Fibroblast of skin of left quadriceps (primary cell): Measurements from ENCODE around the gene COQ5.
"Not testable (repeated sequence)": the region's sequence is repeated elsewhere in the genome, so short reads cannot be mapped to it uniquely, and the experiment has no call there.

Experiments
- DNase-seq, 2 experiments: peaks; one replicate each; pipeline ENCODE4 v3.0.0-alpha.2; 2013; ENCODE audit warnings: low read depth in 2 of 2

The COQ5 gene

GRCh38 chr12:120529641-120530417 lies 871 bp upstream of the COQ5 start:
- no peak for DNase-seq

GRCh38 chr12:120522568-120522967 lies 6.4 kb downstream of the COQ5 start:
- DNase-seq: no peak

GRCh38 chr12:120519324-120519723 lies 9.6 kb downstream of the COQ5 start:
- DNase-seq: not testable (repeated sequence)

- DNase-seq: no peak
Measured at GRCh38 chr12:120515496-120515895, 13.5 kb downstream of the COQ5 start.

GRCh38 chr12:120514002-120514401 lies 15.0 kb downstream of the COQ5 start:
- DNase-seq: no peak

GRCh38 chr12:120508537-120508936 lies 20.4 kb downstream of the COQ5 start:
- DNase-seq: no peak

- no peak for DNase-seq
Measured at GRCh38 chr12:120504587-120504986, 24.4 kb downstream of the COQ5 start.

GRCh38 chr12:120500581-120500980 lies 28.4 kb downstream of the COQ5 start:
- no peak for DNase-seq

GRCh38 chr12:120498870-120499515 lies 30.0 kb downstream of the COQ5 start:
- no peak for DNase-seq

GRCh38 chr12:120497524-120498150 lies 31.3 kb downstream of the COQ5 start:
- DNase-seq: no peak

- peak in 1 of 2 experiments; percentile 6 for DNase-seq
Measured at GRCh38 chr12:120496413-120497340, 32.3 kb downstream of the COQ5 start.

GRCh38 chr12:120495731-120496412 lies 33.1 kb downstream of the COQ5 start, which contains the start of gene DYNLL1:
DYNLL1 (plus strand) TSS chr12:120496113; CDS start chr12:120496422, 309 bp downstream.
- peak; percentile 94 for DNase-seq

- no peak for DNase-seq
Measured at GRCh38 chr12:120495186-120495730, 33.7 kb downstream of the COQ5 start.

- DNase-seq: no peak
Measured at GRCh38 chr12:120490833-120491512, 38.0 kb downstream of the COQ5 start.

GRCh38 chr12:120490325-120490724 lies 38.6 kb downstream of the COQ5 start:
- DNase-seq: no peak

- no peak for DNase-seq
Measured at GRCh38 chr12:120489018-120489417, 39.9 kb downstream of the COQ5 start.

- no peak for DNase-seq
Measured at GRCh38 chr12:120488057-120488640, 40.8 kb downstream of the COQ5 start.

- DNase-seq: not testable (repeated sequence)
Measured at GRCh38 chr12:120487552-120487951, 41.4 kb downstream of the COQ5 start.

GRCh38 chr12:120485961-120486881 lies 42.7 kb downstream of the COQ5 start:
- DNase-seq: no peak
